Thyroid gland (tissue), 4 donors: ENCODE results near the gene LDLRAD4. TPM values are rescaled to one million over a fixed set of nuclear protein-coding genes. Genes with fewer than 3 reads are reported as not detected.

Source experiments
- DNase-seq, 2 donors: peaks; one replicate each; pipeline ENCODE4 v3.0.0-alpha.2; 2019
- H3K27ac ChIP-seq, 3 donors: fragments of 200-600 bp; sonication (generic); 1 replicate in 2 of 3; 2 replicates in 1 of 3; pipeline ENCODE4 v1.5.1; 2016 to 2019; ENCODE audit warnings: mild to moderate bottlenecking in 1 of 3, moderate library complexity in 1 of 3
- H3K27me3 ChIP-seq: fragments of 200-600 bp; sonication (generic); one replicate; pipeline ENCODE4 v1.5.1; 2019
- H3K36me3 ChIP-seq, 2 donors: fragments of 200-600 bp; sonication (generic); one replicate each; pipeline ENCODE4 v1.5.1; 2016 to 2019
- H3K4me1 ChIP-seq, 2 donors: fragments of 200-600 bp; sonication (generic); one replicate each; pipeline ENCODE4 v1.5.1; 2017 to 2019
- H3K4me3 ChIP-seq, 3 donors: fragments of 200-600 bp; sonication (generic); replicated peaks in 1 of 3; 1 replicate in 2 of 3; 2 replicates in 1 of 3; pipeline ENCODE4 v1.5.1; 2016; ENCODE audit warnings: mild to moderate bottlenecking in 1 of 3
- H3K9me3 ChIP-seq: fragments of 200-600 bp; sonication (generic); one replicate; pipeline ENCODE4 v1.5.1; 2017
- POLR2A ChIP-seq, 2 donors: fragments of 450-650 bp; IDR thresholded peaks; one replicate each; pipeline ENCODE4 v1.6.1; 2017; ENCODE audit warnings: antibody characterized with exemption in 2 of 2, mild to moderate bottlenecking in 2 of 2, moderate library complexity in 1 of 2
- WGBS, 2 donors: methylation state at CpG; one replicate each; pipeline ENCODE4 v1.1.5; 2017; 5-methylcytosine and 5-hydroxymethylcytosine counted together
- intact Hi-C: fragments of 100-400 bp; cut with DNase I; formaldehyde crosslinking; loops from one replicate; pipeline ENCODE4 v1.15.1; 2023
- total RNA-seq, 4 donors: library from RNA; depleted of rRNA; stranded (reverse); fragments of >200 nt; gene quantifications; one replicate each; pipeline ENCODE4 v1.2.3, GENCODE V29; 2016
- TF ChIP-seq, protein P1 (sequence below), 6 experiments: fragments of 200-600 bp in 3 of 6; fragments of 450-650 bp in 3 of 6; sonication (generic) in 3 of 6; IDR thresholded peaks; one replicate each; pipeline ENCODE4 v1.5.1; 2016 to 2019; ENCODE audit warnings: antibody characterized with exemption in 6 of 6, mild to moderate bottlenecking in 2 of 6, inconsistent platforms in 1 of 6, moderate library complexity in 1 of 6

Gene LDLRAD4
- total RNA-seq, 4 donors from 2014 or later = 23.7 to 35.7 (median 29.7) TPM

DNA sequence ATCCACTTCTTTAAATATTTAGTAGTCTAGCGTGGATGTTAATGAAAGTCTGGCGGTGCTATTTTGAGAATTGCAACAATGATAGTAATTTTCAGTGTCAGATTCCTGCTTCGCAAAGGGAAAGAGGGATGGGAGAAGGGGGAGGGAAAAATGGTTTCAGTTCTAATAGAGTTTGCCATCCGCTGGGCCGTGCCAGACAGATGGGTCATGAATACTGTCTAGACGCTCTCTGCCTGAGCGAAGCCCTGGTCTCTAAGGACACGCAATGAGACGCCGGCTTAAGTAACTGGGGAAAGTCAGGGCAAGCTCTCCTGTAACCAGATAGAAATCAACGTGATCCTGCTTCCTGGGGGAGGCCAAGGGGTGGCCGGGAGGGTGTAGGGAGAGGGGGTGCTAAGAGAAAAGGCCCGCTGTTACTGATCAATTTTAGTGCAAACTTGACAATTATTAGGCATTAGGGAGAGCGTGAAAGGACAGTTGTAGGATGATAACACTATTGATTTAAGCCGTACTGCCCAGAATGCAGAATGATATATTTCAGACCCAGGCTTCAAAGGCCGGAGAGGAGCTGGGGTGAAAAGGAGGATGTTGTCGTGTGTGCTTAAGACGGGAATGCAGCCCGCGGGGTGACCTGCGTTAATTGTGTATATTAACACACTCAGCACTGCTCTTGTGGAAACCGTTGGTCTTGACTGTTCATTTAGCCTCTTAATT lies 229.2 kb downstream of the LDLRAD4 start:
- intact Hi-C loops = no loop called here
- 65 to 72% methylated on average over 22 of the region's 22 CpGs for WGBS, 2 donors
- peaks cover 3 to 30% of the 10 kb centered on the region in 2 donors for H3K4me1 ChIP-seq
- H3K4me3 ChIP-seq = no peak overlapping the region
- no peaks in the 10 kb centered on the region for H3K36me3 ChIP-seq
- no peak for TF ChIP-seq POLR2A (IDR thresholded peaks at IDR 0.05)
- TF ChIP-seq, protein P1, sequence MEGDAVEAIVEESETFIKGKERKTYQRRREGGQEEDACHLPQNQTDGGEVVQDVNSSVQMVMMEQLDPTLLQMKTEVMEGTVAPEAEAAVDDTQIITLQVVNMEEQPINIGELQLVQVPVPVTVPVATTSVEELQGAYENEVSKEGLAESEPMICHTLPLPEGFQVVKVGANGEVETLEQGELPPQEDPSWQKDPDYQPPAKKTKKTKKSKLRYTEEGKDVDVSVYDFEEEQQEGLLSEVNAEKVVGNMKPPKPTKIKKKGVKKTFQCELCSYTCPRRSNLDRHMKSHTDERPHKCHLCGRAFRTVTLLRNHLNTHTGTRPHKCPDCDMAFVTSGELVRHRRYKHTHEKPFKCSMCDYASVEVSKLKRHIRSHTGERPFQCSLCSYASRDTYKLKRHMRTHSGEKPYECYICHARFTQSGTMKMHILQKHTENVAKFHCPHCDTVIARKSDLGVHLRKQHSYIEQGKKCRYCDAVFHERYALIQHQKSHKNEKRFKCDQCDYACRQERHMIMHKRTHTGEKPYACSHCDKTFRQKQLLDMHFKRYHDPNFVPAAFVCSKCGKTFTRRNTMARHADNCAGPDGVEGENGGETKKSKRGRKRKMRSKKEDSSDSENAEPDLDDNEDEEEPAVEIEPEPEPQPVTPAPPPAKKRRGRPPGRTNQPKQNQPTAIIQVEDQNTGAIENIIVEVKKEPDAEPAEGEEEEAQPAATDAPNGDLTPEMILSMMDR (IDR thresholded peaks at IDR 0.05) = no peak
- H3K27ac ChIP-seq = no peak overlapping the region
- H3K27me3 ChIP-seq = no peaks in the 10 kb centered on the region
- DNase-seq = no peak
- no peaks in the 10 kb centered on the region for H3K9me3 ChIP-seq

DNA sequence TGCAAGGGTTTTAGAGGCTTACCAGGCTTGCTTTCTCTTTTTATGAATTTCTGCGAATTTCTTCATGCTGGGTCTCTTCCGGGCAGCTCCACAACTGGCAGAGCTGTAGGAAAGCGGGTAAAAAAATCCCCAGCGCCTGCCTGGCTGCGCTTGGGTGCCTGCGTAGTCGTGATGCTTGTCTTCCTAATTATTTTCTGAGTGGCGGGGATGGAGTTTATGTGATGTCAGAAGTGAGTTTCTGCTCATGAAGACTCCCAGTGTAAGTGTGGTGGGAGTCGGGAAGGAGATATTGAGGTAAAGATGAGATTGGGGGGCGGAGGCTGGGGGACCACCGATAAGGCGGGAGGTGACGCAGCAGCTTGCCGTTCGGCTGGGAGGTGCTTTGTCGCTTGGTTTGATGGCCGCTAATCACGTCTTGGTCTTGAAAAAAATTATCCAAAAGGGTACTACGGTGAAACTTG lies 229.8 kb downstream of the LDLRAD4 start:
- no peak overlapping the region for H3K4me3 ChIP-seq
- intact Hi-C loops = no loop called here
- no peaks in the 10 kb centered on the region for H3K27me3 ChIP-seq

DNA sequence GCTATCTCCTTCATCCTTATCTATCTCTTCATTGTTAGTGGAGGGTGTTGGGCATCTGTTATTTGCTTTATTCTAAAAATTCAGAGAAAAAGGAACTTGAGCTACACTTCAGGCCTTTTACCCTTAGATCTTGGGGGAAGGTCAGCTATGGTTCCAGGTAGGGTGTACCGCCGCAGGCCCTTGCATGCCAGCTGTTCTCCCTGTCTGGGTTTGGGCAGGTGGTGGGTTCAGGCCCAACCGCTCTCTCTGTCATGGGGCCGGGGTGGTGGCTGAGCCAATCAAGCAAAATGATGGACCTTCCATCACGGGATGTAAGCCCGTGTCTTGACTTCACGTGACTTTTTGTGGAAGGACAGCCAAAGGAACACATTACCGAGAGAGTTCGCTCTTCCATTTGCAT lies 231.1 kb downstream of the LDLRAD4 start:
- Histone ChIP-seq H3K27me3 (no peaks in the 10 kb centered on the region), H3K4me1 (peaks cover 3 to 31% of the 10 kb centered on the region in 2 donors), H3K27ac (no peak overlapping the region), H3K9me3 (no peaks in the 10 kb centered on the region), H3K36me3 (no peaks in the 10 kb centered on the region), H3K4me3 (no peak overlapping the region)
- WGBS, 2 donors = 98 to 99% methylated on average over 9 of the region's 9 CpGs
- intact Hi-C loops = no loop called here
- TF ChIP-seq, protein P1 (IDR thresholded peaks at IDR 0.05) = no peak
- TF ChIP-seq POLR2A (IDR thresholded peaks at IDR 0.05) = no peak
- no peak for DNase-seq

More for the DNA sequence above, 229.8 kb downstream of the LDLRAD4 start:
- Histone ChIP-seq H3K4me1 (peaks cover 3 to 31% of the 10 kb centered on the region in 2 donors), H3K27ac (no peak overlapping the region), H3K9me3 (no peaks in the 10 kb centered on the region), H3K36me3 (no peaks in the 10 kb centered on the region)
- WGBS, 2 donors = 88 to 89% methylated on average over 19 of the region's 19 CpGs
- no peak for DNase-seq
- TF ChIP-seq, protein P1 (IDR thresholded peaks at IDR 0.05) = no peak

DNA sequence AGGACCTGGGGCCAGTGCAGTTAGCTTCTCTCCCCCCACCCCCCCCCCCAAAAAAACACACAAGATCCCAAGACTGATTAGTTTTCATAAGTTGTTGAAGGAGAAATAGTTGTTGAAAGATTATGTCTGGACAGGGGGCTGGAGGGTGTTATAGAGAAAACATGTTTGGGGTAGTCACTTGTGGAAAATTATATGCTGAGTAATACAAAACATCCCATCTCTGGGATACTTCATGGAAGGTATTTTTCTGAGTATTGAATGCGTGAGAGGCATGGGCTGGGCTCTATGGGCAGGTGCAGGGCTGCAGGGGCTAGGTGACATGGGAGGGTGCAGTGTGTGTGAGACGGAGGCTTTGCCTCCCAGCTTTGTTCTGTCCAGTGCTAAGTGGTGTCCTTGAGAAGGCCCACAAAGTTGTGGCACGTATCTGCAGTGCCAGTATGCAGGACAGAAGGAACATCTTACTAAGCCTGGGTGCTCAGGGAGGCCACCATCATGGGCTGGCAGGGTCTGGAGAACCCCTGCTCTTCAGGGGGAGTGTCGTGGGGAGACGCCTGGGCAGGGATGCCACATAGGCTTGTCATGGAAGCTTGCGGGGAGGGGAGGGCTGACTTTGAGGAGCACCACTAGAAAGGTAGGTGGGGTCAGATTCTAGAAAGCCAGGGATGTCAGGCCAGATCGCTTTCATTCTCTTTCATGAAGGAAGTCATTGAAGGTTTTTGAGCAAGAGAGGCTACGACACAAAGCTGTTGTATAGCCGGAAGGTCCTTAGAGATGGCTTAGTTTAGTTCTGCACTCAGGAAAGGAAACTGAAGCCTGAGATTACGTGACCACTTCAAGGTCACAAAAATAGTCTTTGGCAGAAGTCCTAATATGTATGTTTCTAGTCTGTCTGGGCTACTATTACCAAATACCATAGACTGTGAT lies 232.0 kb downstream of the LDLRAD4 start:
- Histone ChIP-seq H3K4me1 (peaks cover 3 to 34% of the 10 kb centered on the region in 2 donors), H3K9me3 (no peaks in the 10 kb centered on the region), H3K4me3 (no peak overlapping the region), H3K36me3 (no peaks in the 10 kb centered on the region), H3K27me3 (no peaks in the 10 kb centered on the region), H3K27ac (no peak overlapping the region)
- intact Hi-C loops = no loop called here
- no peak for TF ChIP-seq POLR2A (IDR thresholded peaks at IDR 0.05)
- TF ChIP-seq, protein P1 (IDR thresholded peaks at IDR 0.05) = no peak
- 89 to 90% methylated on average over 8 to 10 of the region's 10 CpGs for WGBS, 2 donors
- no peak for DNase-seq

DNA sequence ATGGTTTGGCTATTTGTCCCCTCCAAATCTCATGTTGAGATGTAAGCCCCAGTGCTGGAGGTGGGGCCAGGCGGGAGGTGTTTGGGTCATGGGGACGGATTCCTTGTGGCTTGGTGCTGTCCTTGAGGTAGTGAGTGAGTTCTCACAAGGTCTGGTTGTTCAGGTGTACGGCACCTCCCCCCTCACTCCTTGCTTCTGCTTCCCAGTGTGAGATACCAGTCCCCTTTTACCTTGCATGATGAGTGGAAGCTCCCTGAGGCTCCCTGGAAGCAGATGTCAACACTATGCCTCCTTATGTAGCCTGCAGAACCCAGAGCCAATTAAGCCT lies 232.6 kb downstream of the LDLRAD4 start:
- intact Hi-C loops = no loop called here
- Histone ChIP-seq H3K27me3 (no peaks in the 10 kb centered on the region), H3K36me3 (no peaks in the 10 kb centered on the region), H3K9me3 (no peaks in the 10 kb centered on the region), H3K27ac (no peak overlapping the region), H3K4me3 (no peak overlapping the region), H3K4me1 (peaks cover 8 to 40% of the 10 kb centered on the region in 2 donors)
- no peak for TF ChIP-seq POLR2A (IDR thresholded peaks at IDR 0.05)
- TF ChIP-seq, protein P1 (IDR thresholded peaks at IDR 0.05) = no peak
- no peak for DNase-seq
- WGBS, 2 donors = 100% methylated on average over 3 of the region's 3 CpGs
